ENCODE data around the gene MINDY4. TPM values are rescaled to one million over a fixed set of nuclear protein-coding genes. Genes with fewer than 3 reads are reported as not detected.

Gene MINDY4
- total RNA-seq, 1 donor from 2014 or later: 28.4 TPM

GRCh38 chr7:30914596-30914995, 143.4 kb downstream of the MINDY4 start:
- DNase-seq (ENCODE audit: low spot score): no peak

- peak; percentile 80 for DNase-seq (ENCODE audit: low spot score)
These were observed 143.9 kb downstream of the MINDY4 start for GRCh38 chr7:30915005-30915601.

GRCh38 chr7:30915751-30916150, 144.5 kb downstream of the MINDY4 start:
- DNase-seq (ENCODE audit: low spot score): no peak

- no peak for DNase-seq (ENCODE audit: low spot score)
These were observed 145.0 kb downstream of the MINDY4 start for GRCh38 chr7:30916255-30916654.

GRCh38 chr7:30916767-30917166, 145.6 kb downstream of the MINDY4 start:
- no peak for DNase-seq (ENCODE audit: low spot score)

- DNase-seq (ENCODE audit: low spot score): no peak
These were observed 146.1 kb downstream of the MINDY4 start for GRCh38 chr7:30917216-30917893.

- no peak for DNase-seq (ENCODE audit: low spot score)
These were observed 147.5 kb downstream of the MINDY4 start for GRCh38 chr7:30918676-30919075.

GRCh38 chr7:30920021-30920583, 148.9 kb downstream of the MINDY4 start:
- DNase-seq (ENCODE audit: low spot score): no peak

- DNase-seq (ENCODE audit: low spot score): peak; percentile 94
These were observed 149.6 kb downstream of the MINDY4 start for GRCh38 chr7:30920584-30921539.

GRCh38 chr7:30921540-30922401, 150.6 kb downstream of the MINDY4 start:
- no peak for DNase-seq (ENCODE audit: low spot score)

- no peak for DNase-seq (ENCODE audit: low spot score)
These were observed 151.4 kb downstream of the MINDY4 start for GRCh38 chr7:30922596-30922995.

- DNase-seq (ENCODE audit: low spot score): no peak
These were observed 152.0 kb downstream of the MINDY4 start for GRCh38 chr7:30923009-30923773.

GRCh38 chr7:30923774-30924413, 152.7 kb downstream of the MINDY4 start:
- no peak for DNase-seq (ENCODE audit: low spot score)

- DNase-seq (ENCODE audit: low spot score): no peak
These were observed 153.4 kb downstream of the MINDY4 start for GRCh38 chr7:30924624-30925023.

- DNase-seq (ENCODE audit: low spot score): no peak
These were observed 153.9 kb downstream of the MINDY4 start for GRCh38 chr7:30925117-30925516.

- DNase-seq (ENCODE audit: low spot score): no peak
These were observed 154.7 kb downstream of the MINDY4 start for GRCh38 chr7:30925913-30926312.

GRCh38 chr7:30926313-30926712, 155.1 kb downstream of the MINDY4 start:
- DNase-seq (ENCODE audit: low spot score): no peak

- no peak for DNase-seq (ENCODE audit: low spot score)
These were observed 155.8 kb downstream of the MINDY4 start for GRCh38 chr7:30927040-30927439.

GRCh38 chr7:30927559-30927958, 156.3 kb downstream of the MINDY4 start:
- DNase-seq (ENCODE audit: low spot score): no peak
